Measurements from ENCODE around the gene PDCL2.

Gene PDCL2

DNA sequence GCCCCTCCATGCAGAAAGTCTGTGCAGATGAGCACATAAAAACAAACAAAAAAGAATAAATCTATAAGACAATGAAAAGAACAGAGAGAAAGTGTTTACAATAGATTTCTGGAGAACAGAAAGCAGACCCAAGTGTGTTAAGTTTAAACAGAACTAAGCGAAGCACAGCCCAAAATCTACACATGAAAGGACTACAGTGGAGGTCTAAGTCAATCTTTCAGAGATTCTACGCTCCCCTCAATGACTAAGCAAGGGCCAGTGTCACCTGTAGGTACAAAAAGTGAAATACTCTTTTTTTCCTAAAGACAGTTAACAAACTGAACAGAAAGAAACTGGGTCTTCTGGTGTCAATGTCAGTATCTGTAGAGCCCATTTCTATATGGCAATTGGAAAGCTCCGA, 63.6 kb downstream of the PDCL2 start:
- no peaks in the 10 kb centered on the region for H3K9me3 ChIP-seq (ENCODE audit: control insufficient read depth, insufficient read depth, low read length)
- no peaks in the 10 kb centered on the region for H3K27me3 ChIP-seq (ENCODE audit: control insufficient read depth, insufficient read depth, low read length)
- no peak overlapping the region for H3K4me3 ChIP-seq (ENCODE audit: low read depth, low read length)
- H3K36me3 ChIP-seq (ENCODE audit: control insufficient read depth, insufficient read depth, low read length), result no peaks in the 10 kb centered on the region
- H3K4me1 ChIP-seq (ENCODE audit: control insufficient read depth, insufficient read depth, low read length), result peaks cover 12% of the 10 kb centered on the region
- no peak overlapping the region for H3K9ac ChIP-seq (ENCODE audit: low read depth, low read length)

DNA sequence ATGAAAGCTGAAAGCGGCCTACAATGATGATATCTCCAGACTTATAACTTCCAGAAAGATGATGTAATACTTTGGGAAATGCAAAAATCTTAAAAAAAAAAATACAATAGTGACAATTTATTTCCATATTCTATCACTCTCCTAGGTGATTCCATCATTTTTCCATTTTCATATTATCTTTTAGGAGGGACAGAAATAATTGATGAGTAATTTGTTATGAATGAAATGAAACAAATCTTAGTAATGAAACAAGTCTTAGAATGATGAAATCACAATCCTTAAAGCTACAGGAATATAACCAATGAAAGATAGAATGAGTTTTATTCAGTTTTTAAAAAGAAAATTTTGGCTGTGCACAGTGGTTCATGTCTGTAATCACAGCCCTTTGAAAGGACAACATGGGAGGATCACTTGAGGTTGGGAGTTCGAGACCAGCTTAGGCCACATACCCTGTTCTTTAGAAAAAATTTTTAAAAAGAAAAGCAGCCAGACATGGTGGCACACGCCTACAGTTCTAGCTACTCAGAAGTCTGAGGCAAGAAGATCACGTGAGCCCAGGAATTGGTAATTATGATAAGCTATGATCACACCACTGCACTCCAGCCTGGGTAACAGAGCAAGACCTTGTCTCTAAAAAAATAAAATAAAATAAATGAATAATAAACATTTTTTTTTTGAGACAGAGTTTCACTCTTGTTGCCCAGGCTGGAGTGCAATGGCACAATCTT, 67.0 kb downstream of the PDCL2 start:
- Histone ChIP-seq H3K36me3 (ENCODE audit: control insufficient read depth, insufficient read depth, low read length) (no peaks in the 10 kb centered on the region), H3K9me3 (ENCODE audit: control insufficient read depth, insufficient read depth, low read length) (no peaks in the 10 kb centered on the region), H3K9ac (ENCODE audit: low read depth, low read length) (no peak overlapping the region)

DNA sequence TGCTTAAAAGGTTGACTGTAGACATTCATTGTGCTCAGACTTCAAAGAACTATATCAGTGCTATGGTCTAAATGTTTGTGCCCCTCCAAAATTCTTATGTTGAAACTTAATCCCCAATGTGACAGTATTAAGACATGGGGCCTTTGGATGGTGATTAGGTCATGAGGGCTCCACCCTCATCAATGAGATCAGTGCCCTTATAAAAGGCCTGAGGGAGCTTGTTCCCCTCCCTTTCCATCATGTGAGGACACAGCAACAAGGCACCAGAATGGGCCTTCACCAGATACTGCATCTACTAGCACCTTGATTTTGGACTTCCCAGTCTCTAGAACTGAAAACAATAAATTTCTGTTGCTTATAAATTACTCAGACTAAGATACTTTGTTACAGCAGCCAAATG, 73.6 kb downstream of the PDCL2 start:
- Histone ChIP-seq H3K9ac (ENCODE audit: low read depth, low read length) (no peak overlapping the region), H3K4me1 (ENCODE audit: control insufficient read depth, insufficient read depth, low read length) (peaks cover 3% of the 10 kb centered on the region), H3K4me3 (ENCODE audit: low read depth, low read length) (no peak overlapping the region), H3K36me3 (ENCODE audit: control insufficient read depth, insufficient read depth, low read length) (no peaks in the 10 kb centered on the region), H3K27me3 (ENCODE audit: control insufficient read depth, insufficient read depth, low read length) (no peaks in the 10 kb centered on the region), H3K9me3 (ENCODE audit: control insufficient read depth, insufficient read depth, low read length) (no peaks in the 10 kb centered on the region)

More for the DNA sequence above, 67.0 kb downstream of the PDCL2 start:
- Histone ChIP-seq H3K4me1 (ENCODE audit: control insufficient read depth, insufficient read depth, low read length) (peaks cover 10% of the 10 kb centered on the region), H3K27me3 (ENCODE audit: control insufficient read depth, insufficient read depth, low read length) (no peaks in the 10 kb centered on the region), H3K4me3 (ENCODE audit: low read depth, low read length) (no peak overlapping the region)

DNA sequence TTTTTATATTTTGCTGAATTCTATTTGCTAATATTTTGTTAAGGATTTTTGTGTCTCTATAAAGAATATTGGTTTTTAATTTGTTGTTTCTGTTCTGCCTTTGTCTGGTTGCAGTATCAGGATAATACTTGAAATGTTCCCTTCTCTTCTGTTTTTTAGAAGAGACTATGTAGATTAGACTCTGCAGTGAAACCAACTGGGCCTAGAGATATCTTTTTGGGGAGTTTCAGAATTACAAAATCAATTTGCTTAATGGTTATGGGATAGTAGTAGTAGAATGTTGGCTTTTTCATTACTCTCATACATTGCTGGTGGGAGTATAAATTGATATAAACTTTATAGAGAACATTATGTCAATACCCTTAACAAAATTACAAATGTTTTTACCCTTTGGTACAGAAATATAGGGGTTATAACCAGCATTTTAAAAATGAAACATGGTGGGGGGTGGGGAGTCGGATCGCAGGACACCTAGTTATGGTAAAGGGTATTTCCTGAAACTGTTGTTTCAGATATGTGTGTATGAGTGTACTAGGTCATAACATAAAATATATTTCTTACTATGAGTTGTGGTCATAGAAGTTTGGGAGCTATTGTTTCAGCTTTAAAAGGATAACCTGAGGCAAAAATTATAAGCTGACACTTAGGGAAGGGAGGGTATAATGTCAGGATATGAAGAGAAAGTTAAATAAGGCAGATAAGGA, 74.4 kb downstream of the PDCL2 start:
- Histone ChIP-seq H3K4me3 (ENCODE audit: low read depth, low read length) (no peak overlapping the region), H3K36me3 (ENCODE audit: control insufficient read depth, insufficient read depth, low read length) (no peaks in the 10 kb centered on the region), H3K4me1 (ENCODE audit: control insufficient read depth, insufficient read depth, low read length) (peaks cover 3% of the 10 kb centered on the region), H3K9ac (ENCODE audit: low read depth, low read length) (no peak overlapping the region), H3K27me3 (ENCODE audit: control insufficient read depth, insufficient read depth, low read length) (no peaks in the 10 kb centered on the region), H3K9me3 (ENCODE audit: control insufficient read depth, insufficient read depth, low read length) (no peaks in the 10 kb centered on the region)

DNA sequence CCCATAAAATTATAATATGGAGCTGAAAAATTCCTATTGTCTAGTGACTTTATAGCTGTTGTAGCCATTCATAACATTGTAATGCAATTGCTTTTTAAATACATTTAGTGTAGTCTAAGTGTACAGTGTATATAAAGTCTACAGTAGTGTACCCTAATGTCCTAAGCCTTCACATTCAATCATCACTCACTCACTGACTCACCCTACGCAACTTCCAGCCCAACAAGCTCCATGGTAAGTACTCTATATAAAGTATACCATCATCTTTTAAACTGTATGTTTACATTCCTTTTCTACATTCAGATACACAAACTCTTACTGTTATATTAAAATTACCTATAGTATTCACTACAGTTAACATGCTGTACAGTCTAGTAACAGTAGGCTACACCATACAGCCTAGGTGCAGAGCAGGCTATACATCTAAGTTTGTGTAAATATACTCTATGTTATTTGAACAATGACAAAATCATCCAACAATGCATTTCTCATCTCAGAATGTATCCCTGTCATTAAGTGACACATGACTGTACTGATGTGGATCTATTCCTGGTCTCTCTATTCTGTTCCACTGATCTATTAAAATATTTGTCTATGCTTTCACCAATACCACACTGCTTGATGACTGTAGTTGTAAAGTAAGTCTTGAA, 79.0 kb downstream of the PDCL2 start:
- Histone ChIP-seq H3K4me3 (ENCODE audit: low read depth, low read length) (no peak overlapping the region), H3K9ac (ENCODE audit: low read depth, low read length) (no peak overlapping the region), H3K4me1 (ENCODE audit: control insufficient read depth, insufficient read depth, low read length) (no peaks in the 10 kb centered on the region), H3K9me3 (ENCODE audit: control insufficient read depth, insufficient read depth, low read length) (no peaks in the 10 kb centered on the region), H3K27me3 (ENCODE audit: control insufficient read depth, insufficient read depth, low read length) (no peaks in the 10 kb centered on the region), H3K36me3 (ENCODE audit: control insufficient read depth, insufficient read depth, low read length) (no peaks in the 10 kb centered on the region)

DNA sequence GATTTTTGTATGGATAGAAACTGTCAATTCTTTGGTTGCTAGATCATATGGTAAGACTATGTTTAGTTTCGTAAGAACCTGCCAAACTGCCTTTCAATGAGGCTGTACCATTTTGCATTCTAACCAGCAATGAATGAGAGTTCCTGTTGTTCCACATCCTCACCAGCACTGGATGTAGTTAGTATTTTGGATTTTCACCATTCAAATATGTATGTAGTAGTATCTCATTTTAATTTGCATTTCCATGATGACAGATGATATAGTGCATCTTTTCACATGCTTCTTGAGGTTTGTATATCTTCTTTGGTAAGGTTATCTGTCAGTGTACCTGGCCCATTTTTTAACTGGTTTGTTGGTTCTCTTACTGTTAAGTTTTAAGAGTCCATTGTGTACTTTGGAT, 80.0 kb downstream of the PDCL2 start:
- Histone ChIP-seq H3K9ac (ENCODE audit: low read depth, low read length) (no peak overlapping the region), H3K27me3 (ENCODE audit: control insufficient read depth, insufficient read depth, low read length) (no peaks in the 10 kb centered on the region), H3K4me1 (ENCODE audit: control insufficient read depth, insufficient read depth, low read length) (no peaks in the 10 kb centered on the region), H3K36me3 (ENCODE audit: control insufficient read depth, insufficient read depth, low read length) (no peaks in the 10 kb centered on the region), H3K4me3 (ENCODE audit: low read depth, low read length) (no peak overlapping the region), H3K9me3 (ENCODE audit: control insufficient read depth, insufficient read depth, low read length) (no peaks in the 10 kb centered on the region)

DNA sequence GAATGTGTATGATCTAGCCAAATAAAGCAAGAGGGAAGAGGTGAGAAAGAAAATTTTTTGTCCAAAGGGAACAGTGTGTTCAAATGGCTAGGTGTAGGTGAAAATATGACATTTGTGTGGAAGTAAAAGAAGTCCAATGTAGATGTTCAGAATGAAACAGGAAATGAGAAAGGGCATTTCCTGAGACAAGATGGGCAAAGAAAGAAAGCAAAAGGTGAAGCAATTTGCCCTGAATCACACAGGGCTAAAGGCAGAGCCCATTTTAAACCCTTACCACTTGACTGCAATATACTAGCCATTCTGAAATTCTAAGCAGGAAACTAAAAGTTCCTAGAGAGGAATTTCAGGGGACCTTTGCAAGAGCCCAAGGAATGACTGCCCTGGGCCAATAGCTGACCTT, 81.4 kb downstream of the PDCL2 start:
- Histone ChIP-seq H3K4me1 (ENCODE audit: control insufficient read depth, insufficient read depth, low read length) (no peaks in the 10 kb centered on the region), H3K36me3 (ENCODE audit: control insufficient read depth, insufficient read depth, low read length) (no peaks in the 10 kb centered on the region), H3K4me3 (ENCODE audit: low read depth, low read length) (no peak overlapping the region), H3K9ac (ENCODE audit: low read depth, low read length) (no peak overlapping the region), H3K9me3 (ENCODE audit: control insufficient read depth, insufficient read depth, low read length) (no peaks in the 10 kb centered on the region), H3K27me3 (ENCODE audit: control insufficient read depth, insufficient read depth, low read length) (no peaks in the 10 kb centered on the region)

DNA sequence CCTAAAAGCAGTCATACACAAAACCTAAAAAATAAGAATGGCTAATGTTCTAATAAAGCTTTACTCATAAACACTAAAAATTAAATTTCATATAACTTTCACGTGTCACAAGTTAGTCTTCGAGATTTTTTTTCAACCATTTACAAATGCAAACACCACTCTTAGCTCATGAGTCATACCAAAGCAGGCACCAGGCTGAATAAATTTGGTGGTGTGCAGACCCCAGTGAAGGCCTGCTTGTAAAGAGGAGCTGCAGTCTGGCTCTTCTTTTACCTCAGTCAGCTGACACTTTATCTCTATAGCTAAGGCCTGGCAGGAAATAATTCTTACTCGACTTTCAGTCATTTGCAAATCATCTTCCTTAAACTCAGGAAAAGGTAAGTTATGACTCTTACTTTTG, 82.8 kb downstream of the PDCL2 start:
- Histone ChIP-seq H3K9me3 (ENCODE audit: control insufficient read depth, insufficient read depth, low read length) (no peaks in the 10 kb centered on the region), H3K4me3 (ENCODE audit: low read depth, low read length) (no peak overlapping the region), H3K36me3 (ENCODE audit: control insufficient read depth, insufficient read depth, low read length) (no peaks in the 10 kb centered on the region), H3K9ac (ENCODE audit: low read depth, low read length) (no peak overlapping the region), H3K4me1 (ENCODE audit: control insufficient read depth, insufficient read depth, low read length) (no peaks in the 10 kb centered on the region), H3K27me3 (ENCODE audit: control insufficient read depth, insufficient read depth, low read length) (no peaks in the 10 kb centered on the region)

DNA sequence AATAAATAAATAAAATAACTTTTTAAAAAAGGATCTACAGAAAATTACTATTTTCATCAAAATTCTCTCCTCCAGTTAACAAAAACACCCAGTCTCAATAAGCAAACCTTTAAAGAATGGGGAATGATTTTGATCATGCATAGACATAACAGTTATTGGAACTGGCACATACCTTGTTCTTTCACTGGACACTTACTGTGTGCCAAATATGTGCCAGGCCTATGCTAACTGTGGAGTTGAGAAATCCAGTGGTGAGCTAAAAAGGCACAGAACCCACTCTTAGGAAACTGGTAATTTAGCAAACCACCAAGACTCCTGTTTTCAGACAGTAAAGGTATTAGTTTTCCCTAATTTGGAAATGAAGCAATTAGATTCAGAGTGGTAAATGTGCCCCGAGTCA, 84.4 kb downstream of the PDCL2 start:
- Histone ChIP-seq H3K4me1 (ENCODE audit: control insufficient read depth, insufficient read depth, low read length) (no peaks in the 10 kb centered on the region), H3K4me3 (ENCODE audit: low read depth, low read length) (no peak overlapping the region), H3K36me3 (ENCODE audit: control insufficient read depth, insufficient read depth, low read length) (no peaks in the 10 kb centered on the region), H3K9ac (ENCODE audit: low read depth, low read length) (no peak overlapping the region), H3K9me3 (ENCODE audit: control insufficient read depth, insufficient read depth, low read length) (no peaks in the 10 kb centered on the region), H3K27me3 (ENCODE audit: control insufficient read depth, insufficient read depth, low read length) (no peaks in the 10 kb centered on the region)

Measured in iPS-15b (cell line).